ENCODE measurements around the gene CA5A.
"Not testable (repeated sequence)": the region's sequence is repeated elsewhere in the genome, so short reads cannot be mapped to it uniquely, and the experiment has no call there.

The CA5A gene

GRCh38 chr16:87946596-87947347, 10.4 kb upstream of the CA5A start:
- DNase-seq = no peak

GRCh38 chr16:87945351-87946042, 9.2 kb upstream of the CA5A start:
- DNase-seq = peak; percentile 86 to 95

GRCh38 chr16:87942680-87943079, 6.4 kb upstream of the CA5A start:
- no peak for DNase-seq

GRCh38 chr16:87939562-87940423, 3.5 kb upstream of the CA5A start:
- no peak for DNase-seq

DNA sequence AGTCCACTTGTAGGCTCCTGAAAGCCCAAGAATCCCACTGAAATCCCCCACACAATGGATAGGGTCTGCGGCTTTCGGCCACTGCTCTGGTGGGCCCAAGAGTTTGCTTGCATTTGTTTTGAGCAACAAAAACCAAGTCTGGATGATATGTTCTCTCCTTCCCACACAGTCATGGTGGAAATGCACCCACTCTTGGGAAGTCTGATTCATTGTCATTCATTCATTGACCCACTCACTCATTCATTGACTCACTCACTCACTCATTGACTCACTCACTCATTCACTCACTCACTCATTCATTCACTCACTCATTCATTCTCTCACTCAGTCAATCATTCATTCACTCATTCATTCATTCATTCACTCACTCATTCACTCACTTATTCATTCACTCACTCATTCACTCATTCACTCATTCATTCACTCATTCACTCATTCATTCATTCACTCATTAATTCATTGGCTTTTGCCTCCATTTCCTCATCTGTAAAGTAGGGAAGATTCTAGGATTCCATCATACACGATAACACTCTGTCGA, 2.2 kb upstream of the CA5A start:
- DNase-seq = no peak

DNA sequence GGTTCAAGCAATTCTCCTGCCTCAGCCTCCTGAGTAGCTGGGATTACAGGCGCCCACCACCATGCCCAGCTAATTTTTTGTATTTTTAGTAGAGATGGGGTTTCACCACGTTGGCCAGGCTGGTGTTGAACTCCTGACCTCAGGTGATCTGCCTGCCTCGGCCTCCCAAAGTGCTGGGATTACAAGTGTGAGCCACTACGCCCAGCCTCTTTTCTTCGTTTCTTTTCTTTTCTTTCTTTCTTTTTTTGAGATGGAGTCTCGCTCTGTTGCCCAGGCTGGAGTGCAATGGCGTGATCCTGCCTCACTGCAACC, 858 bp upstream of the CA5A start:
- not testable (repeated sequence) for DNase-seq

- not testable (repeated sequence) for DNase-seq
Measured at GRCh38 chr16:87936016-87936374, 334 bp downstream of the CA5A start.

DNA sequence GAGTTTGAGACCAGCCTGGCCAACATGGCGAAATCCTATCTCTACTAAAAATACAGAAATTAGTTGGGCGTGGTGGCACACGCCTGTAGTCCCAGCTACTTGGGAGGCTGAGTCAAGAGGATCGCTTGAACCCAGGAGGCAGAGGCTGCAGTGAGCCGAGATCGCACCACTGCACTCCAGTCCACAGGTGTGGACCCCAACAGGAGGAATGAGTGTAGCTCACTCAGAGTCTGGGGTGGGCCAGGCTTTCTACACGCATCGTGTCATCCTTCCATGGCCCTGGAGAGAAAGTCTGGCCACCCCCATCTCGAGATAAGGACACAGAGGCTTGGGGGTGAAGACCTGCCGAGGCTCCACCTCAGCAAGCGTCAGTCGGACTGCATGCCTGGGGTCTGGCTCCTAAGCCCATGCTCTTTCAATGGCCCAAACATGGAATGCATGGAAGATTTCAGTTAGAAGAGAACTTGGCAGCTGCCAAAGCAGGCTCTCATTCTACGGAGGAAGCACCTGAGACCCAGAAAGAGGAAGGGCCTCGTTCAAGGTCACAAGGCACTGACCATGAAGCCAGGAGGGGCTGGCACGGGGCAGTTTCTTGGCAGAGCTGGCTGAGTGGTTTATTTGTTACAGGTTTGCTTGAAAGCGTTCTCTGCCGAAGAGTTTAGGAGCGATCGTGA, 1.4 kb downstream of the CA5A start:
- not testable (repeated sequence) for DNase-seq

DNA sequence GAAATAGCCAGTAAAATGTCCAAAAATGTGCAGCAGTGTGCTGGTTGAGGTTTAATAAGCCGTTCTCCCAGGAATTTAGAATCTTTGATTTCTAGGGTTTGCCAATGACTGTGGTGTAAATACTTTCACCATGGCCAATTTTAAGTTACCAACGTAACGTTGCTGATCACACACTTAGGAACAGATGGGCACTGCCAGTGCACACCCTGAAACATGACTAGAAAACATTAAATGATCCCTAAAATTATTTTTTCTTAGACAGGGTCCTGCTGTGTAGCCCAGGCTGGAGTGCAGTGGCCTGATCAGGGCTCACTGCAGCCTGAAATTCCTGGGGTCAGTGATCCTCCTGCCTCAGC, 3.2 kb downstream of the CA5A start:
- DNase-seq = no peak

DNA sequence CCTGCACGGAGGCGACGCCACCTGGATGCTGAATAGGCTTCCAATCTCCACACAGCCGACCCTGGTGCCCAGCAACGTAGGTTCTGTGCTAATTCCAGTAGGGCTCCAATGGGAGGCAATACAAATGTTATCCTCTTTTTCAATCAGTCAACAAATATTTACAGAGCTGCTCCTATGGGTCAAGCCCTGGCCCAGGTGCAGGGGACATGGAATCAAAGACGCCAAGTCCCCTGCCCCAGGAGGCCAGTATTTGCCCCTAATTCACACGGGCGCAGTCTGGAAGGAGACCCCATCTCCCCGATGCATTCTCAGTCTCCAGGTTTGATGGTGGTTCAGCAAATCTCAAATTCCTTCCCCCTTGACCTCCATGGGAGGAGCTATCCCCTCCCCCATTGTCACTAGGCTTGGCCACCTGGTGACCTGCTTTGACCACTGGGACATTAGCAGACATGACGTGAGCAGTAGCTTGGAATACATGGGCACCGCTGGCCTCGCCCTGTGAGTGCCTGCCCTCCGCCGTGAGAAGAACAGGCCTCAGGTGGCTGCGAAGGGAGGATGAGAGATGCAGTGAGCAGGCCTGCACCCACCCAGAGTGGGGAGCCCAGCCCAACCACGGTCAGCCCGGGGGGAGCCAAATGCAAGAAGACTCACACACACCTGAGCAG, 3.7 kb downstream of the CA5A start:
- DNase-seq = peak in 1 of 2 experiments; percentile 10

GRCh38 chr16:87931504-87931903, 4.8 kb downstream of the CA5A start:
- peak; percentile 18 to 48 for DNase-seq

DNA sequence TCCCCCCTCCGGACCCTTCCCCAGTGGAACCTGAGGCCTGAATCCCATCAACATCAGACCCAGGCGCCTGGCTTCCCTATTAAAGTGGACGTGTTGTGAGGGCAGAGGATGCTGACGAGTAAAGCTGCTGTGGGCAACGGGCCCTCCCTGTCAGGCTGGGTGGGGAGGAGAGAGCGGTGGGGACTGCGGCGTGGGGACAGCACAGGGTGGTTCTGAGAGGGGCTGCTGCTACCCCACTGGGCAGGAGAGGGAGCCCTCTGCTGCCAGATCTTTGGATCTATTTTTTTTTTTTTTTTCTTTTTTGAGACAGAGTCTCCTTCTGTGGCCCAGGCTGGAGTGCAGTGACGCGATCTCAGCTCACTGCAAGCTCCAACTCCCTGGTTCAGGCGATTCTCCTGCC, 5.9 kb downstream of the CA5A start:
- DNase-seq = peak in 1 of 2 experiments; percentile 22

GRCh38 chr16:87929986-87930385, 6.3 kb downstream of the CA5A start:
- DNase-seq = no peak

- no peak for DNase-seq
Measured at GRCh38 chr16:87927195-87927562, 9.2 kb downstream of the CA5A start.

DNA sequence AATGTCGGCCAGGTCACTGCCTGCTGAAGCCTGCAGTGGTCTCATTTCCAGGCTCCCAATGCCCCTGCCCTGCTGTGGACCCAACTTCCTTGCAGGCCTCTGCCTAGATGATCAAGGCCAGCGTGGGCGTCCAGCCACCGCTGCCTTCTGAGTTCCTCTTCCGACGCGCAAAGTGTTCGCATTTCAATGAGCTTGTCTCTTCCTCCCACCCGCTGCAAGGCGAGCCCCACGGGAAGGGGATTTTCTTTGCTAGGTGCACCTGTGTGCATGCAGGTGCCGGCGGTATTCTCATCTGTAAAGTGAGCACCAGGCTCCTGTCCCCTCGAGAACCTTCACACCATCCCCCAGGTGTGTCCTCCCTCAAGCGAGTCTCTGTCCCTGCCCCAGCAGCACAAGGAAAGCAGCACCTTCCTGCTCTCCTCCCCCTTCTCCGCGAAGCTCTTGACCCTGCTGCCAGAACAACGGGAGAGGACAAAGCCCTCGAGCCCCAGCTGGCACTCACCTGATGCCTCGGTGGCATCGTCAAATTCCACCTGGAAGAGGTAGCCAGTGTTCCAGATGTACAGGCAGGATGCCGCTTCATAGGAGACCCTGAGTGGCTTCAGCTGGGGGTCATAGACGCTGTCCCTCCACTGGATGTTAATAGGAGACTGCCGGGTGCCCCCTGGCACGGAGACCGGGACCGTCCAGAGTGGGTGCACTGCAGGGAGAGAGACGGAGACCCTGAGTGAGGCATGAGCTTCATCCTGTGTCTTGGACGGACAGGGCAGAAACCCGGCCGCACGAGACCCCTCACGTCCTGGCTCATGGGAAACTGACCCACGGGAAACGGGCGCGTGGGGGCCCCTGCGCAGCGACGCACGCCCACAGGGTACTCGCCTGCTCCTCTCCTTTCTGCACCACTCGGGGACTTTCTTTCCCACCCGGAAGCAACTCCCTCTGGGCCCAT, 9.8 kb downstream of the CA5A start:
- peak in 1 of 2 experiments; percentile 43 for DNase-seq

DNA sequence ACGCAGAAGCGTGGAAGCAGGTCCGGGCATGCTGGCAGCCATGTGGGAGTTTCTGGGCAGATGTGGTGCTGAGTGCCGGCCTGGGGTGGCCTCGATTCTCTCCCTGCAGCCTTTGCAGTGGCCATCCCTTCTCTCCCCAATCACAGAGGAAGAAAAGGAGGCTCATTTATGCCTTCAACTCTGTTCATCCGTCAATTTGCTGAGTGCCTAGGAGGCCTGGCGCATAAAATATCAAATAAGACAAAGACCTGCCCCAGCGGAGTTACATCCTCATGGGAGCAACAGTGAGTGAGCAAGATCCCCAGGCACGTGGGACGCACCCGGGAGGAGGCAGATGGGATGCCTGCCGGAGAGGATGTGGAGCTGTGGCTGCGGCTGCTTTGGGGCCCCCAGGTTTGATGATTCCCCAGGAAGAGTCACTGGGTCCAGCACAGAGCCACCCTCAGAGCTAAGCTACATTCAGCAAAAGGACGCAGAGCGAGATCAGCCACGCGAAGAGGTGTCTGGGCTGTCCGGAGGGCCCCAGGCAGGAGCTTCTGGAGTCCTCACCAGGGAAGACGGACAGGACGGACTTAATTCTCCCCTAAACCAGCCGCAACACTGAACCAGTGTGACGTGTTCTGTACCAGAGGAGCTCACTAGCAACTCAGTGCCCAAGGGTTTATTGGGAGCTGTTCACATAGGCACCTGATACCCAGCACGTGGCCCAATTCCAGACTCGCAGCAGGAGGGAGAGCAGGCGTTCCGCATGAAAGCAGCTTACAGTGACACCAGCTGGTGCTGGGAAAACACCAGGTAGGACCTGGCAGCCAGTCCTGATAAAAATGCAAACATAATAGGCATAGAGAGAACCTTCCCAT, 11.3 kb downstream of the CA5A start:
- DNase-seq = peak; percentile 91 to 98

GRCh38 chr16:87924041-87924810, 12.1 kb downstream of the CA5A start:
- DNase-seq = peak; percentile 89 to 97

GRCh38 chr16:87922250-87922871, 14.0 kb downstream of the CA5A start:
- no peak for DNase-seq

DNA sequence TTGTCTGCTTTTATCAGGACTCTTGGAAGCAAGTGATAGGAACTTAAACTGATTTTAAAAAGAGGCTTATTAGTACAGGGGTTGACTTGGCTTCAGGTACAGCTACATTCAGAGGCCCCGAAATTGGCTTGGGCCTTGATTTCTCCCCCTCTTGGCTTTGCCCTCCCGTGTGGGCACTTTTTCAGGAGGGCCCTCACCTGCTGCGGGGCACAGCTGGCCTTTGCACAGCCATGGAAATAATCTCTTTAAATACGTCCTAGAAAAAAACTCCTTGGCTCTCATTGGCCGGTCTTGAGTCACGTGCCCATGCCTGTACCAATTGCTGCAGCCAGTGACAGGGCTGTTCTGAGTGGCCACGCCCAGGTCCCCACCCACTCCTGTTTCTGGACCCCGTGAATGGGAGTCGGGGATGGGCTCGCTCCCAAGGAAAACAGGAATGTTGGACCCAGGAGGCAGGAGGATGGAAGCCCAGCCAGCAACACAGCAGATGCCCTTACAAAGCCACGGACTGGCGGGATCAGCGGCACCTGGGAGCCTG, 15.0 kb downstream of the CA5A start:
- no peak for DNase-seq

All from NCI-H2081 (cell line).